ENCODE data around the gene ZNF417. TPM values are rescaled to one million over a fixed set of nuclear protein-coding genes. Genes with fewer than 3 reads are reported as not detected.

The ZNF417 gene
- total and polyA plus RNA-seq, 9 of the 15 experiments (the other 6 are each of a cell fraction or from before 2014, with no cell fraction given): 0.35 to 7.2 (median 3.2) TPM

- TF ChIP-seq THAP7 (CRISPR knock-in tag; IDR thresholded peaks at IDR 0.05) (no peak), POLR2G (IDR thresholded peaks at IDR 0.05; ENCODE audit: low read depth, low read length) (no peak), PPARD (CRISPR knock-in tag; IDR thresholded peaks at IDR 0.05) (no peak), HOMEZ (CRISPR knock-in tag; IDR thresholded peaks at IDR 0.05) (no peak)
These were observed 1.9 kb downstream of the ZNF417 start (continued) for GRCh38 chr19:57914531-57914930.

- no peak for FAIRE-seq
These were observed 9.0 kb downstream of the ZNF417 start for GRCh38 chr19:57907394-57907793.

More at GRCh38 chr19:57907394-57907793, 9.0 kb downstream of the ZNF417 start:
- Histone ChIP-seq H4K20me1 (replicated peaks; ENCODE audit: control insufficient read depth, insufficient read depth, low read length) (no peaks in the 10 kb centered on the region), H3K27me3 (ENCODE audit: control insufficient read depth in 2 of 2, insufficient read depth in 2 of 2, low read length in 2 of 2) (no peaks in the 10 kb centered on the region), H3K9me1 (ENCODE audit: control insufficient read depth, insufficient read depth, low read length) (no peaks in the 10 kb centered on the region), H3K4me3 (no peak overlapping the region), H3K27ac (ENCODE audit: extremely low read depth, low read depth, low read length) (no peak overlapping the region), H3K79me2 (ENCODE audit: control insufficient read depth, insufficient read depth, low read length) (no peaks in the 10 kb centered on the region), H3K9ac (ENCODE audit: insufficient read depth in 1 of 2, low read depth in 2 of 2, low read length in 2 of 2) (no peak overlapping the region), H3K36me3 (ENCODE audit: control insufficient read depth, insufficient read depth, low read length) (peaks cover 14% of the 10 kb centered on the region; the same call in 2 of the 3 replicates), H3K9me3 (replicated peaks; ENCODE audit: control insufficient read depth, insufficient read depth, low read depth, low read length) (peaks cover 4% of the 10 kb centered on the region; the same call in 1 of the 2 replicates), H3K4me2 (ENCODE audit: insufficient read depth, low read length) (no peak overlapping the region), H2AFZ (ENCODE audit: low read depth, low read length) (no peak overlapping the region), H3K4me1 (replicated peaks in 1 of 2; ENCODE audit: control insufficient read depth in 2 of 2, insufficient read depth in 2 of 2, low read length in 2 of 2) (no peaks in the 10 kb centered on the region)
- BruUV-seq (replicated peaks): no TSS peak
- WGBS (ENCODE audit: insufficient coverage, low coverage, missing lambda C conversion rate): 75% methylated on average over 3 of the region's 3 CpGs
- in situ Hi-C loops (cut with MboI): no loop called here
- TF ChIP-seq RCOR1 (IDR thresholded peaks at IDR 0.05; ENCODE audit: borderline replicate concordance in 1 of 2, low read depth in 2 of 2, low read length in 2 of 2) (no peak), ZNF224 (CRISPR knock-in tag; IDR thresholded peaks at IDR 0.05) (no peak), ESRRA (IDR thresholded peaks at IDR 0.05; ENCODE audit: borderline replicate concordance, low read depth) (no peak)
- ATAC-seq (no peak), DNase-seq (ENCODE audit: extremely low read depth in 1 of 4, low spot score in 3 of 4) (no peak)
- CTCF ChIA-PET (ENCODE audit: low intra/inter-chr PET ratio): no interaction called here
- POLR2A ChIA-PET: interaction anchor here (0.6 to 1.9 kb wide), 2 partner anchors 9 to 114 kb away, joined by 3 to 6 read pairs; partner anchors contain the start of gene ZNF417
- intact Hi-C loops (cut with micrococcal nuclease): no loop called here

Data from K562 (cell line).